ENCODE results near the gene CCDC88C.

Gene CCDC88C

GRCh38 chr14:91363776-91364523 lies 53.7 kb downstream of the CCDC88C start:
- peak; percentile 93 for DNase-seq

- peak; percentile 94 to 99 for DNase-seq
Measured at GRCh38 chr14:91361233-91361811, 56.3 kb downstream of the CCDC88C start.

GRCh38 chr14:91360490-91361232 lies 57.0 kb downstream of the CCDC88C start:
- no peak for DNase-seq

DNA sequence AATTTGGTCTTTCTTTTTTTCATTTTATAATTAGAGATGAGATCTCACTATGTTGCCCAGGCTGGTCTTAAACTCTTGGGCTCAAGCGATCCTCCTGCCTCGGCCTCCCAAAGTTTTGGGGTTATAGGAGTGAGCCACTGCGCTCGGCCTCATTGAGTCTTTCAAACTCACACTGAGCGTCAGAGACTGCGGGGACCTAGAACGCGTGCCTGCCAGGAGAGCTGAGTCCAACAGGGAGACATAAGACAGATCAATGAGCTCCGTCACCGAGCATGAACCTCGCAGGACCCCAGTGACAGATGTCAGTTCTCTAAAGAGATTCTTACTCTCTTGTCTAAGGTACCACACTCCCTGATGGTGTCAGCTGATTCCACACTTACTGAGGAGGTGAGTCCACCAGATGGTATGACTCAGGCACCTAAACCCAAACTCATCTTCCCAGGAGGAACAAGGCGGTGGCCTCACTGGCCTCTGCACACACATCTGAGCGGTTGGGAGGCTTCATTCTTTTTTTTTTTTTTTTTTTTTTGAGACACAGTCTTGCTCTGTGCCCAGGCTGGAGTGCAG lies 58.9 kb downstream of the CCDC88C start:
- DNase-seq: no peak

GRCh38 chr14:91358025-91358319 lies 59.6 kb downstream of the CCDC88C start:
- no peak for DNase-seq

- DNase-seq: no peak
Measured at GRCh38 chr14:91357272-91358024, 60.2 kb downstream of the CCDC88C start.

- DNase-seq: no peak
Measured at GRCh38 chr14:91356181-91356763, 61.3 kb downstream of the CCDC88C start.

GRCh38 chr14:91354979-91355685 lies 62.5 kb downstream of the CCDC88C start:
- DNase-seq: no peak

DNA sequence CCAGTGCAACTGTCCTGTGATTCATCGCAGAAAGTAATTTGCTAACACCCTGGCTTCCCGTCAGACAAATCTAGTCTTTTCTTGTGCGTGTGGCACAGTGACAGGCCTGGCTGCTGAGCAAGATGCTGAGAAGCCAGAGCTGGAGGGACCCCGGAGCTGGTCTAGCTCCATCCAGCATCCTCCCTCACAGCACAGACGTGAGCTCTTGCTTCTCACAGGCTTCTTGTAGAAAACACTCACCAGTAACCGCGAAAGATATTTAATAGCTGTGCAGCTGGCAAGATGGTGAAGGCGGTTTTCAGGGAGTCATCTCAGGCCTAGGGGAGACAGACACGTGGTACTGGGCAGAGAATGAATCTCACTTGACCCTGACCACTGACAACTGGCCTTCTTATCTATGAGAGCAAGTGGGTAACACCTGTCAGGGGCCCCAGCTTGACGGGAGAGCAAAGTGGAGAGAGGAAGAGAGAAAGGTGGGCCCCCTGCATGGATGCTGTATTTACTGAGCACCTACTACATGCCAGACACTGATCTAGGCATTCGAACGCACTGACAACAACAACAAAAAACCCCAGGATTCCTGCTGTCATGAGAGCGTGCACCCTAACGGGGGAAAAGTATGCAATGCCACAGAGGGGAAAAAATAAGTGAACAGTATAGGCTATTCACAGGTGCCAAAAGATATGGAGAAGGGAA lies 63.3 kb downstream of the CCDC88C start:
- DNase-seq: no peak

DNA sequence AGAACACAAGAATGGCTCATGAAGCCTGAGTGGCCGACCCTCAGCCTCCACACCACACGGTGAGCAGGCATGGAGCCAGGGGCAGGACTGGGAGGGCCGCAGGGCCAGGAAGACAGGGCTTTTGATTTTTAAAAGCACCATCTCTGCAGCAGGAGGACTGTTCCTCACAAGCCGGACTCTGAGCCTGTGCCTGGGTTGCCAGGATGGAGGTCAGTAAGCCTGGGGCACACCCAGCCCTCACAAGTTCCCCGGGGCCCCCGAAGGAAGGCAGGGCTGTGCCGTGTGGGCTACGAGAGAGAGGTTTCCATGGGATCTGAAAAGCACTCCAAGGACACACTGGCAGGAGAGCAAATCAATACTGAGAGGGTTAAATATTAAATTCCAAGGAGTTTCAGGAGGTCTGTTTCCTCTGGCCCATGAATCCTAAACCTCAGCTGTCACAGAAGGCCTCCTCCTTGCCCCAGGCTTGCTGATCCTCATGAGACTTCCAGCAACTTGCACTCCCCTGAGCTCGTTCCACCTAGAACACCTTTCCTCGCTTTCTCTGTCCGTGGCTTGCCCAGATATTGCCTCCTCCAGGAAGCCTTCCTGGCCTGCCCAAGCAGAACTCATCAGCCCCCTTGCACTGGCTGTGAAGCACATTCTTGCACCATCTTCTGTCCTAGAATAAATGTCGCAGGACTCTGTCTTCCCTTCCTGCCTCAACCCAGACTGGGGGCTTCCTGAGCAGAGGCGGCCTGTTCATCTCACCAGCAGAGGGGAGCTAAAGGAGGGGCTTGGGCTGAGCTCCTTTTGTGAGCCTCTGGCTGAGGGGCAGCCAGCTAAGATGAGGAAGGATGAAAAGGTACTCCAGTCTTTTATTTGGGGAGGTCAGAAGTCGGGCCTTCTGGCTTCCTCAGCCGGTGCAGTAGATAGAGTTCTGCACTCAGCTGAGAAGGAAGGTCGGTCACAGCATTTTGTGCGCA lies 64.6 kb downstream of the CCDC88C start:
- no peak for DNase-seq

DNA sequence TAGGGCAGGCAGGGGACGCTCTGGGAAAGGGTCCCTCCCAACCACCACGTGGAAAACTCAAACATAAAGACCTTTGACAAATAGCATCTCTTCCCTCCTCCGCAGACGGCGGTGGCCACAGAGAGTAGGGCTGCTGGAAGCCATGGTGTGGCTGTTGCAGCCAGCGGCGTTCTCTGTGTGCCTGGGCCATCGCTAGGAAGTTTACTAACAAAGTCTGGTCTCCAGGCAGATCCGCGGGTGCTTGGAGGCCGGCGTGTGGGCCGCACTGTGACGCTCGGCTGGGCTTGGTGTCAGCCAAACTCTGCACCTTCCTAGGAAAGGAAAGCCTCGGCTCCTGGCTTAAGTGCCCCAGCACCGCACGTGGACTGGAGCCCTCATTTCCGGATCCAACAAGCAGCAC lies 65.6 kb downstream of the CCDC88C start:
- DNase-seq: no peak

DNA sequence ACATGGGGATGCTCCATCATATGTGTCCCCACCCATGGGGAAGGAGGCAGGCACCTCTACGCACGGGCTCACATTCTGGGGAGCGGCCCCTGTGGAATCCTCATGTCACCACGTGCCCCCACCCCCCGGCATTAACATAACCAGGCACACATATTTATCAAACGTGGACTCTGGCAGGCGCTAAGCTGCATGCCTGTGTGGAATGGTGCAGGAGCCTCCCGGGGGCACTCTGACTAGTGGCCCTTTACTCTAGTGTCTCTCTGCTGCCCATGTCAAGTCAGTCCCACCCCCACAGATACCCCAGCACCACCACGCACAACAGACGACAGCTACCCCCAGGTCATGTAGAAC lies 66.1 kb downstream of the CCDC88C start:
- no peak for DNase-seq

DNA sequence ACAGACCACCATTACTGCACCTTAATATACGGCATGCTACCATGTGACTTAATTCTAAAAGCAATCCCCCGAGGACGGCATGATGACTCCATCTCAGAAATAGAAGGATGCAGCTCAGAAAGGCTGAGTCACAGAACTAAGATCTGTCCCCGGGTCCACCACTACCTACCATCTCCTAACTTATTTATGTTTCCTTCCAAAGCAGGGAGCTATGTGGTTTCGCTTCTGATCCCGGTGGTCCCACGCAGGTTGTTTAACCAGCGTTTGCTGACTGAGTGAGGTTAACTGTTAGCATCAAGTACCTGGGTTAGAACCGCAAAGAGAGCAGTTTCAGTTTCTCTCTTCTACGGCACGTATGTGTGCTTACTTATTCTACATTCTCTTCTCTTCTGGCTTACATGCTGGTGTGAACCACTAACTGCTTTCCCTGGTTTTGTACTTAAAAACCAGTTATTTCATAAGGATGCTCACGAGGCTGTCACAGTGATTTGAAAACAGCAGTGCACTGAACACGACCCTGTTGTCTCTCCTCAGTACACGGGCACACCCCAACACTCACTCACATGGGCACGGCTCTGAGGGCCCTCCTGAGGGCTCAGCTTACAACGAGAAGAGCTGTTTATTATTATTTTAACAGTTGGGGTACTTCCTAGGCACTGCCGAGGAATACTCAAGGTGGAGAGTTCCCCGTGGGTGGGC lies 66.7 kb downstream of the CCDC88C start:
- no peak for DNase-seq

DNA sequence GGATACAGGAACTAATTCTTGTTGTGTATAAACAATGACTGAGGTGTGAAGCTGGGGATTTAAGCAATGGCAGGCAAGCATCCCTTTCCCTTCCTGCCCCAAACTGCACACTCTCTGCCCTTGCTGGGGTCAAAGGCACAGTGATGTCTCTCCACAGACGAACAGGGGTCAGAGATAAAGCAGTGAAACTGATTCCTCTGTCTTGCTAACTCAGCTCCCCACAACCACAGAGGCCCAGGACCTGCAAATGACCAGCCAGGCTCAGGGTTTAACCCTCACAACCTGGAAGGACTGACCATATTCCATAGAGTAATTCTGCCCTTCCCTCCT lies 67.2 kb downstream of the CCDC88C start:
- DNase-seq: no peak

DNA sequence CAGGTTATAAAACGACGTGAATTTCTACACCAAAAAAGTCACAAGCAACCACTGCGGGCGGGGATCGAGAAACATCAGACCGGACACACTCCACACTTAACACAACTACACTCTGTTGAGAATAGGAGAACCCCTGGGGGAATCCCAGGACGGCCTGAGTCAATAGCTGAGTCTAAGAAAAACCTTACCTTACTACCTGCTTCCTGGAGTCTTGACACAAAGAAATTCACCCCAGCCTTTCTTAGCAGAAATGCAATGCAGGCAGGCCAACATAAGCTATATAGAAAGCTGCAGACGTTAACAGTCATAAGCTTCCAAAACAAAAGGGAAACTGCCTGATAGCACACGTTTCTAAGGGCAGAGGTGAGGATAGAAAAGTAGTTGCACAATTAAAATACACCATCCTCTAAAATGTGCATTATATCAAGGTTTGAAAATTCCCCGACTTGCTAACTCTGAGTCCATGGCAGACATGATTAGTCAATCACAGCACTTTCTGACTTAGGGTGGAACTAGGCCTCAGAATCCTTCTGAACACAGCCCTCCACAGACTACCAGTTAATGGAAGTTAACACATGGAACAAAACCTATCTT lies 68.0 kb downstream of the CCDC88C start:
- DNase-seq: no peak

GRCh38 chr14:91348845-91349465 lies 68.7 kb downstream of the CCDC88C start:
- peak; percentile 60 to 66 for DNase-seq

DNA sequence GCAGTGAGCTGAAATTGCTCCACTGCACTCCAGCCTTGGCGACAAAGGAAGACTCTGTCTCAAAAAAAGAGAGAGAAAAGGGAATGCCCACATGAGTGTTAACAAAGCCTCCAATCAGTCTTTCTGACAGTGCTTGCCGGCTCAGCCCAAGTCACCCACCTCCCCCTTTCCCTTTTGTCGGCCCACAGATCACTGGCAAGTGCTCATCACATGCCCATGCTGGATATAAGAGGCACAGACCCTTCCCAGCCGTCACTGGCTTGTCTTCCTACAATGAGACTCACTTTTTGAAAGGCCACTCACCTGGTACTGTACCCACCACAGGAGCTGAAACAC lies 70.8 kb downstream of the CCDC88C start:
- no peak for DNase-seq

- peak; percentile 49 to 72 for DNase-seq
Measured at GRCh38 chr14:91344096-91344495, 73.5 kb downstream of the CCDC88C start.

- no peak for DNase-seq
Measured at GRCh38 chr14:91343051-91343450, 74.6 kb downstream of the CCDC88C start.

Measured in inflammatory macrophage (primary cell).